Endothelial cell of hepatic sinusoid (primary cell): Measurements from ENCODE around the gene FMN1.

ENCODE experiments used
- in situ Hi-C: cut with HindIII; loops from 2 replicates; pipeline ENCODE4 v1.10.0; 2017; ENCODE audit warnings: low sequenced_read_pairs

Gene FMN1

GRCh38 chr15:33194704-33195670, at the start of gene FMN1:
Gene FMN1 (minus strand): TSS chr15:33194714. CDS start chr15:33154914, 39,800 bp downstream.
- in situ Hi-C loops, result no loop called here

- in situ Hi-C loops, result no loop called here
Measured at GRCh38 chr15:33243869-33244268, 49.4 kb upstream of the FMN1 start.

GRCh38 chr15:33243393-33243792, 48.9 kb upstream of the FMN1 start:
- in situ Hi-C loops, result no loop called here

- in situ Hi-C loops, result no loop called here
Measured at GRCh38 chr15:33242669-33243191, 48.2 kb upstream of the FMN1 start.

GRCh38 chr15:33242165-33242564, 47.7 kb upstream of the FMN1 start:
- in situ Hi-C loops, result no loop called here

- in situ Hi-C loops, result no loop called here
Measured at GRCh38 chr15:33236841-33237509, 42.5 kb upstream of the FMN1 start.

GRCh38 chr15:33234020-33234461, 39.5 kb upstream of the FMN1 start:
- in situ Hi-C loops, result no loop called here

GRCh38 chr15:33226559-33227181, 32.2 kb upstream of the FMN1 start:
- in situ Hi-C loops, result no loop called here

- in situ Hi-C loops, result no loop called here
Measured at GRCh38 chr15:33218071-33218491, 23.6 kb upstream of the FMN1 start.

- in situ Hi-C loops, result no loop called here
Measured at GRCh38 chr15:33215941-33216872, 21.7 kb upstream of the FMN1 start.

GRCh38 chr15:33211176-33211808, 16.8 kb upstream of the FMN1 start:
- in situ Hi-C loops, result no loop called here

GRCh38 chr15:33209575-33210481, 15.3 kb upstream of the FMN1 start:
- in situ Hi-C loops, result no loop called here

GRCh38 chr15:33207646-33208045, 13.1 kb upstream of the FMN1 start:
- in situ Hi-C loops, result no loop called here

- in situ Hi-C loops, result no loop called here
Measured at GRCh38 chr15:33206366-33206765, 11.9 kb upstream of the FMN1 start.

- in situ Hi-C loops, result no loop called here
Measured at GRCh38 chr15:33204926-33205325, 10.4 kb upstream of the FMN1 start.

GRCh38 chr15:33204087-33204486, 9.6 kb upstream of the FMN1 start:
- in situ Hi-C loops, result no loop called here

- in situ Hi-C loops, result no loop called here
Measured at GRCh38 chr15:33201491-33202231, 7.1 kb upstream of the FMN1 start.

GRCh38 chr15:33200903-33201302, 6.4 kb upstream of the FMN1 start:
- in situ Hi-C loops, result no loop called here
